GM21381 (cell line): Measurements from ENCODE around the gene ENO1.
"Not testable (repeated sequence)": the region's sequence is repeated elsewhere in the genome, so short reads cannot be mapped to it uniquely, and the experiment has no call there.

Experiments used
- ATAC-seq: cut with Tn5 transposase; IDR thresholded peaks from one replicate; pipeline ENCODE4 v1.9.1; 2021; ENCODE audit warnings: mild to moderate bottlenecking, moderate library complexity; ENCODE audit not compliant: unreplicated experiment

ENO1 gene

GRCh38 chr1:8897505-8897904 is 19.0 kb upstream of the ENO1 start:
- not testable (repeated sequence) for ATAC-seq

DNA sequence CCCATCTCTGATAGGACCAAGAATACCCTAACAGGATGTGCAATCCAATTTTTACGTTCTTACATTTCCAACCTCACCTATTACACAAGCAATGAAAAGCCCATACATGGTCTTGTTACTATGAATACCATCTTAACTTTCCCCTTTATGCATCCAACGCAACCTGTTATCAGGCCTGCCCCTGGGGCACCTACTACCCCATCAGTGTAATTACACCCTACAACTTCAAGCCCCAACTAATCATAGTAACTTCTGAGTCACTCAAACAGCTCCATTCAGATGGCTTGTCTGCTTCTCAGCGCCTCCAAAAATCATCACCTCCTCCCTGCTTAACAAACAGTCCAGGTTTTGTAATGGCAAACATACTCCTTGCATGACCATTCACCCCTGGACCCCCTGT is 18.3 kb upstream of the ENO1 start:
- not testable (repeated sequence) for ATAC-seq

DNA sequence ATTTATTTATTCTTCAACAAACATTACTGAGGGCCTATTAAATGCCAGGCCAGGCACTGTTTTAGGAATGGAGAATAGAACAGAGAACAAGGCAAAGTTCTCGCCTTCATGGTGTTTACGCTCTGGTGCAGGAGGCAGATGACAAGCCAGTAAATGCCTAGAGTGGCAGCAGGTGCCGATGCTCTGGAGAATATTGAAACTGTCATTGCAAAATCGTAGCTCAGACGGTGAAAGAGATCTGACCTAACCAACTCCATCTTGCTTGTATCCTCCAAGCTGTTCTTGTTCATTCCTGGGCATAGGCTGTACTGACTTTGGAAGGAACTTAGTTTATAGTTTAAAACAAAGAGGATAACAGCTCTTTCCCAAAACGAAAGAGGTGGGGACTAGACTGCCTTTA is 13.5 kb upstream of the ENO1 start:
- no peak for ATAC-seq

- no peak for ATAC-seq
Observed at GRCh38 chr1:8891401-8891800, 12.9 kb upstream of the ENO1 start.

GRCh38 chr1:8889925-8890785 is 11.7 kb upstream of the ENO1 start:
- no peak for ATAC-seq

GRCh38 chr1:8889103-8889846 is 10.8 kb upstream of the ENO1 start:
- ATAC-seq, result no peak

DNA sequence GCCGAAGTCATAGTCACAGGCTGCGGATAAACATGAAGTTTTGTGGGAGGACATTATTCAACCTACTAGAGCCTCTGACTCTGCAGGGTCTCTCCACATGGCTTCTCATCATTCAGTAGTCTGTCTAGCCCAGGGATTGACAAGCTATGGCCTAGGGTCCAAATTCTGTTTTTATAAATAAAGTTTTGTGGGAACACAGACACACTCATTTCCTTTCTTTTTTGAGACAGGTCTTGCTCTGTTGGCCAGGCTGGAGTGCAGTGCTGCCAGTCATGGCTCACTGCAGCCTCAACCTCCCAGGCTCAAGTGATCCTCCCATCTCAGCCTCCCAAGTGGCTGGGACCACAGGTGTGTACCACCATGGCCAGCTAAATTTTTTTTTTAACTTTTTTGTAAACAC is 8.1 kb upstream of the ENO1 start:
- no peak for ATAC-seq

DNA sequence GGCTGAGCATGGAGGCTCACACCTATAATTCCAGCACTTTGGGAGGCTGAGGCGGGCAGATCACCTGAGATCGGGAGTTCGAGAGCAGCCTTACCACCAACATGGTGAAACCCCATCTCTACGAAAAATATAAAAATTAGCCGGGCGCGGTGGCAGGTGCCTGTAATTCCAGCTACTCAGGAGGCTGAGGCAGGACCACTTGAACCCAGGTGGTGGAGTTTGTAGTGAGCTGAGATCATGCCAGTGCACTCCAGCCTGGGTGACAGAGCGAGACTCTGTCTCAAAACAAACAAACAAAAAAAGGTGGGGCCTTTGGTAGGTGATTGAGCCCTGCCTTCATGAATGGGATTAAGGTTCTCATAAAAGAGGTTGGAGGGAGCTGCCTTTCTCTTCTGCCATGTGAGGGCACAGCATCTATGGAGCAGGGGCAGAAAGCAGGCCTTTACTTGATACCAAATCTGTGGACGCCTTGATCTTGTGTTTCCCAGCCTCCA is 7.6 kb upstream of the ENO1 start:
- ATAC-seq, result not testable (repeated sequence)

GRCh38 chr1:8884105-8884504 is 5.6 kb upstream of the ENO1 start:
- ATAC-seq, result not testable (repeated sequence)

DNA sequence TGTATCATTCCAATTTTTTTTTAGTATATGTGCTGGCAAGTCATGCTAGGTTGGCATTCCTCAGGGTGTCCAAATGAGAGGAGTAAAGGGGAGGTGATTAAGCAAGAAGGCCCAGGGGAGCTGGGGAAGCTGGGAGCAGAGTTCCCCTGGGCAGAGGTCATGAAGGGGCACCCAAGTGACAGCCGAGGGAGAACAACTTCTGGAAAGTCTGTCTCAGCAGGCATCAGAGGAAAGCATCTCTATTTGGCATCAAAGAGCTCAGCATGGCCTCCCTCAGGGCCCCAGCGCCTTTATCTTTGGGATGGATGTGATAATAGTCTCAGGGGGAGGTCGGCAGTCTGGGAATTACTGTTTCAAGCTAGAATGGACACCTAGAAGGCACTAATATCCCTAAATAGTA is 5.0 kb upstream of the ENO1 start:
- ATAC-seq, result no peak

DNA sequence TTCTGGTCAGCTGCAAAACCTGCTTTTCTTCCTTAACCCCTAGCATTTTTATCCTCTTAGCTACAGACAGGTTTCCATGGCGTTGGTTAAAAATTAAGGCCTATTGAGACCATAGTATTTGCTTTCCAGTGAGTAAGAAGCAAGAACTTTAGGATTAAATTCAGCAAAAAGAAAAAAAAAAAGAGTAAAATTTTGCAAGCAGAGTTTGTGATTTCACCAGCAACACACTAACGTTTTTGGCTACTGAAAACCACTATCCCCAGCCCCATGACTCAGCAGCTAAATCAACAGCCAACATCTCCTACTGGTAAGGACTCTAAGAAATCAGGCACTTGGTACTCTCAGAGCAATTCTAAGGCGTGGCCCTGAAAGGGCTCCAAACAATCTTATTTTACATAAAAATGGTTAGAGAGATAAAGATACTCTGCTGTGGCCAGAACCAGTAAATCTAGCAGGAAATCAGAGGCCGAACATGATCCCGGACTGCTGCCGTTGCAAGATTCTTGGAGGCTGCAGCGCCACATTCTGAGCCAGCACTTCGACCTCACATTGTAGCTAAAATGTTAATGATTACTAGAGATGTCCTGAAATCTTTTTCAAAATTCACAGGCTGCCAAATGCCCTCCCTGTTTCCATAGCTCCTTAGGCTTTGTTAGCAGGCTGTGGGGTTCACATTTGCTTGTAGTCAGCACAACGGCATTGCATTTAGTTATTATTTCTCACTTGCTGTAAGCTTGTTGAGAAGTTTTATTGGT is 1.6 kb upstream of the ENO1 start:
- ATAC-seq, result no peak

DNA sequence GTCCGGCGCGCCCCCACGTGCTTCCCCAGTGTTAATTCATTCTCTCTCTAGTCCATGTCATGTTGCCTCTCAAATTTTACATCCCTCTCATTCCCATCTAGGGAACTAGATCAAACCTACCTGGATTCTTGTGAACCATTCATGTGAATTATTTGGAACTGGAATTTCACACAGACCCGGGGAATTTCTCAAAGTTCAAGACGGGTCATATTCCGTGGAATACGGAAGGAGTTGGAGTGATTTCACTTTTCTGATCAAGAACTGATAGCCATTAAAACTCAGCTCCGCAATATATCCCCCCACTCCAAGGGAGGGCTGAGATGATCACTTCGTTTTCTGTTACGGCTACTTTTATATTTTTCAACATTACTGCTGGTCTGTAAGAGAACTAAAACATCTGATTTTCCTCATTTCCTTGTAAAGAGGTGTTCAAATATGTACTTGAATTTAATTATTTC is 1.0 kb upstream of the ENO1 start:
- no peak for ATAC-seq

- ATAC-seq, result peak; percentile 72
Observed at GRCh38 chr1:8878698-8879463, 395 bp upstream of the ENO1 start.

DNA sequence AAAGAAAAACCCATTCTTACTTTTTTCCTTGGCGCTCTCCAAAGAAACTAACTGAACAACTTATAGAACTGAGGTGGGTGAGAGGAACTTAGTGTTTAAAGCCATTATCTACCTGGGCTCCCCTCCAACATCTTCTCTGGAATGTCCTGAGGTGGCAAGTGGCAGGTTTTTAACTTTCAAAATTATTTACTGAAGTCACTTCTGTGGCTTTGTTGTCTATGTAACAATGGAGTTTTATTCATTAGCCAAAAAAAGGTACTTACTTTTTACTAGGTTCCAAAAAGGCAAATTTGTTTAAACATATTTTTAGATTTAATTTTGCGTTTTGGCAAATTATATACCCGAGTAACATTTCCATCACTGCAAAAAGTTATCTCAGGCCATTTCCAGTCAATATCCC is 2.4 kb downstream of the ENO1 start:
- ATAC-seq, result no peak

- no peak for ATAC-seq
Observed at GRCh38 chr1:8875216-8875861, 3.1 kb downstream of the ENO1 start.

DNA sequence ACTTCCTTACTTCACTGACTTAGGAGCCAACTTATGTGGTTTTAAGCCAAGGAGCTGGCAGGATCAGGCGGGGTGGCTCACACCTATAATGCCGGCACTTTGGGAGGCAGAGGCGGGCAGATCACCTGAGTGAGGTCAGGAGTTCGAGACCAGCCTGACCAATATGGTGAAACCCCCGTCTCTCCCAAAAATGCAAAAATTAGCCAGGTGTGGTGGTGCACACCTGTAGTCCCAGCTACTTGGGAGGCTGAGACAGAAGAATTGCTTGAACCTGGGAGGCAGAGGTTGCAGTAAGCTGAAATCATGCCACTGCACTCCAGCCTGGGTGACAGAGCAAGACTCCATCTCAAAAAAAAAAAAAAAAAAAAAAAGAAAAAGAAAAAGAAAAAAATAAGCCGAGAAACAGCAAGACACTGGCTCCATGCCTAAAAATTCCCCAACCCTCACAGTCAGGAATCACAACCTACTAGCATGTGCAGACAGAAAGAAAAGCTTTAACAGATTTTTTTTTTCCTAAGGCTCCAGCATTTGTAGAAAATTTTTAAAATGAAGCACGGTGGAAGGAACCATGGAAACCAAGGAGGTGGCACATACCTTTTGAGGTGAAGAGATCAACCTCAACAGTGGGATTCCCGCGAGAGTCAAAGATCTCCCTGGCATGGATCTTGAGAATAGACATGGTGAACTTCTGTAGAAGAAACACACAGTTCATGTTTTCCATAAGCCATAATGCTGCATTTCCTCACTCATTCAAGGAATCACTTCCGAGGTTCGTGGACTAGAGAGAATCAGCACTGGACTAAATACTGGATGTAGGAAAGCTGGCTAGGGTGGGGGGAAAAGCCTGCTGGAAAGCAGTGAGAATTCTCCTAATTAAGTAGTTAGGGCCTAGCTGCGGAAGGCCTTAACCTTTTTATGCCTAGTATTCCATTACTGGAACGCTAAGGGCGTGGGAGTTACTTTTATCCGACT is 4.0 kb downstream of the ENO1 start:
- ATAC-seq, result no peak

- ATAC-seq, result no peak
Observed at GRCh38 chr1:8873506-8874229, 4.8 kb downstream of the ENO1 start.

GRCh38 chr1:8873001-8873400 is 5.5 kb downstream of the ENO1 start:
- no peak for ATAC-seq
